Neuronal stem cell (in vitro differentiated cells): ENCODE results near the gene MOSMO.
A peak's percentile ranks its signal among the peaks of the same experiment; 100 is the strongest.
"Not testable (repeated sequence)": the region's sequence is repeated elsewhere in the genome, so short reads cannot be mapped to it uniquely, and the experiment has no call there.

Experiments used
- DNase-seq: peaks from one replicate; pipeline ENCODE4 v3.0.0-alpha.2; 2013; ENCODE audit warnings: low spot score
- H2AFZ ChIP-seq: one replicate; pipeline ENCODE4 v1.6.1; 2013; ENCODE audit warnings: mild to moderate bottlenecking, low read length, inconsistent platforms
- H2AK5ac ChIP-seq: 2 replicates; pipeline ENCODE4 v1.6.1; 2013; ENCODE audit warnings: low read depth, mild to moderate bottlenecking, inconsistent platforms, low read length, moderate library complexity, mixed read lengths
- H2BK120ac ChIP-seq: 2 replicates; pipeline ENCODE4 v1.6.1; 2013; ENCODE audit warnings: low read depth, mild to moderate bottlenecking, inconsistent platforms, low read length, moderate library complexity, mixed read lengths
- H2BK12ac ChIP-seq: one replicate; pipeline ENCODE4 v1.6.1; 2013; ENCODE audit warnings: low read length, inconsistent platforms
- H2BK15ac ChIP-seq: 2 replicates; pipeline ENCODE4 v1.6.1; 2013; ENCODE audit warnings: mild to moderate bottlenecking, low read length, inconsistent platforms, mixed read lengths
- H2BK5ac ChIP-seq: one replicate; pipeline ENCODE4 v1.6.1; 2013; ENCODE audit warnings: inconsistent platforms, mild to moderate bottlenecking, low read length, moderate library complexity
- H3K14ac ChIP-seq: one replicate; pipeline ENCODE4 v1.6.1; 2013; ENCODE audit warnings: low read length, inconsistent platforms
- H3K18ac ChIP-seq: 2 replicates; pipeline ENCODE4 v1.6.1; 2013; ENCODE audit warnings: low read length, inconsistent platforms
- H3K23ac ChIP-seq: 2 replicates; pipeline ENCODE4 v1.6.1; 2013; ENCODE audit warnings: low read depth, mild to moderate bottlenecking, mixed read lengths, low read length, inconsistent platforms; ENCODE audit not compliant: poor library complexity
- H3K27ac ChIP-seq: replicated peaks from 3 replicates; pipeline ENCODE4 v1.5.1; 2013; ENCODE audit warnings: low read length, inconsistent platforms
- H3K27me3 ChIP-seq, 3 experiments: 2 replicates each; pipeline ENCODE4 v1.6.1; 2013; ENCODE audit warnings: low read length in 3 of 3, mild to moderate bottlenecking in 2 of 3, inconsistent platforms in 1 of 3, low read depth in 1 of 3, mixed read lengths in 1 of 3, moderate library complexity in 1 of 3; ENCODE audit not compliant: control insufficient read depth in 3 of 3, insufficient read depth in 3 of 3
- H3K36me3 ChIP-seq, 2 donors: replicated peaks in 1 of 2; 2 replicates each; pipeline ENCODE4 v1.6.1; 2013; ENCODE audit warnings: low read length in 2 of 2; ENCODE audit not compliant: control insufficient read depth in 2 of 2, insufficient read depth in 2 of 2
- H3K4ac ChIP-seq: 2 replicates; pipeline ENCODE4 v1.6.1; 2013; ENCODE audit warnings: inconsistent platforms, mild to moderate bottlenecking, low read length, moderate library complexity
- H3K4me1 ChIP-seq, 2 donors: 1 replicate in 1 of 2; 2 replicates in 1 of 2; pipeline ENCODE4 v1.6.1; 2013; ENCODE audit warnings: low read length in 2 of 2, low read depth in 1 of 2; ENCODE audit not compliant: control insufficient read depth in 2 of 2, insufficient read depth in 1 of 2
- H3K4me2 ChIP-seq: one replicate; pipeline ENCODE4 v1.6.1; 2013; ENCODE audit warnings: mild to moderate bottlenecking, low read length, inconsistent platforms; ENCODE audit not compliant: insufficient read depth, poor library complexity, severe bottlenecking
- H3K4me3 ChIP-seq, 2 donors: 2 replicates each; pipeline ENCODE4 v1.5.1; 2013; ENCODE audit warnings: low read length in 2 of 2, mild to moderate bottlenecking in 2 of 2, inconsistent platforms in 1 of 2, moderate library complexity in 1 of 2
- H3K79me1 ChIP-seq: one replicate; pipeline ENCODE4 v1.6.1; 2013; ENCODE audit warnings: low read depth, mild to moderate bottlenecking, inconsistent platforms, low read length, moderate library complexity
- H3K9ac ChIP-seq: one replicate; pipeline ENCODE4 v1.6.1; 2013; ENCODE audit warnings: mild to moderate bottlenecking, low read depth, low read length, inconsistent platforms; ENCODE audit not compliant: poor library complexity
- H3K9me3 ChIP-seq, 2 donors: replicated peaks in 1 of 2; 2 replicates each; pipeline versions ENCODE3 to v1.6.1; 2013; ENCODE audit warnings: low read length in 2 of 2, mild to moderate bottlenecking in 2 of 2, inconsistent platforms in 1 of 2, low read depth in 1 of 2, mixed read lengths in 1 of 2, moderate library complexity in 1 of 2; ENCODE audit not compliant: control insufficient read depth in 2 of 2, insufficient read depth in 1 of 2
- H4K8ac ChIP-seq: one replicate; pipeline ENCODE4 v1.6.1; 2013; ENCODE audit warnings: low read depth, mild to moderate bottlenecking, inconsistent platforms, low read length, moderate library complexity
- H4K91ac ChIP-seq: one replicate; pipeline ENCODE4 v1.6.1; 2013; ENCODE audit warnings: low read length, low read depth, mild to moderate bottlenecking, inconsistent platforms; ENCODE audit not compliant: poor library complexity
- WGBS, 2 donors: extraction: QIAGEN DNeasy Blood & Tissue Kit; methylation state at CpG; one replicate each; pipeline ENCODE4 v1.1.7; 2013; ENCODE audit warnings: missing lambda C conversion rate in 2 of 2, mixed read lengths in 1 of 2; ENCODE audit not compliant: insufficient read length in 2 of 2, insufficient replicate concordance in 1 of 2; ENCODE audit errors: extremely low coverage in 2 of 2; 5-methylcytosine and 5-hydroxymethylcytosine counted together

MOSMO gene

GRCh38 chr16:22045888-22046287, 38.0 kb downstream of the MOSMO start:
- H3K27me3 ChIP-seq, H2AFZ ChIP-seq, H2BK120ac ChIP-seq, H2AK5ac ChIP-seq, H4K8ac ChIP-seq, H3K4me3 ChIP-seq, H3K36me3 ChIP-seq, H3K4me1 ChIP-seq, H3K14ac ChIP-seq, H3K4me2 ChIP-seq, H2BK12ac ChIP-seq, H4K91ac ChIP-seq, H3K23ac ChIP-seq, H3K9me3 ChIP-seq, H3K18ac ChIP-seq, H3K4ac ChIP-seq, H3K27ac ChIP-seq, H2BK5ac ChIP-seq, H3K79me1 ChIP-seq, H2BK15ac ChIP-seq, H3K9ac ChIP-seq: not testable (repeated sequence)
- peak; percentile 26 for DNase-seq
- WGBS, 2 donors: no CpG with 5 or more reads among the region's 5 CpGs

- no peak overlapping the region for H3K14ac ChIP-seq
- no CpG with 5 or more reads among the region's 4 CpGs for WGBS, 2 donors
- no peak overlapping the region for H3K23ac ChIP-seq
- H3K27ac ChIP-seq: no peak overlapping the region
- peaks cover 0 to 2% of the 10 kb centered on the region in 2 donors for H3K36me3 ChIP-seq
- no peak overlapping the region for H2BK5ac ChIP-seq
- no peak overlapping the region for H2BK15ac ChIP-seq
- H2BK120ac ChIP-seq: no peak overlapping the region
- no peak overlapping the region for H2AFZ ChIP-seq
- no peak overlapping the region for H3K4ac ChIP-seq
- no peak overlapping the region for H3K4me3 ChIP-seq
- DNase-seq: no peak
- H3K9ac ChIP-seq: no peak overlapping the region
- H2BK12ac ChIP-seq: no peak overlapping the region
- H4K8ac ChIP-seq: no peak overlapping the region
- peaks cover 2 to 5% of the 10 kb centered on the region in 2 donors for H3K4me1 ChIP-seq
- H4K91ac ChIP-seq: no peak overlapping the region
- no peaks in the 10 kb centered on the region for H3K9me3 ChIP-seq
- no peaks in the 10 kb centered on the region for H3K79me1 ChIP-seq
- no peak overlapping the region for H3K18ac ChIP-seq
- no peaks in the 10 kb centered on the region for H3K27me3 ChIP-seq
- no peak overlapping the region for H2AK5ac ChIP-seq
- no peak overlapping the region for H3K4me2 ChIP-seq
Observed at GRCh38 chr16:22050963-22051362, 43.1 kb downstream of the MOSMO start.

- WGBS, 2 donors: 100% methylated on average over 1 of the region's 6 CpGs; no CpG with 5 or more reads in 1 of the 2 donors
- H2BK15ac ChIP-seq: no peak overlapping the region
Observed at GRCh38 chr16:22052980-22053379, 45.1 kb downstream of the MOSMO start.

GRCh38 chr16:22053921-22054341, 46.0 kb downstream of the MOSMO start:
- Histone ChIP-seq H3K9me3 (peaks cover 0 to 7% of the 10 kb centered on the region in 2 donors), H3K27ac (no peak overlapping the region), H3K9ac (no peak overlapping the region), H2AK5ac (no peak overlapping the region), H3K4ac (no peak overlapping the region), H3K18ac (no peak overlapping the region), H3K23ac (no peak overlapping the region), H3K36me3 (peaks cover 0 to 2% of the 10 kb centered on the region in 2 donors), H2BK15ac (no peak overlapping the region), H3K14ac (no peak overlapping the region), H3K4me1 (no peaks in the 10 kb centered on the region), H2AFZ (no peak overlapping the region), H2BK120ac (no peak overlapping the region), H2BK12ac (no peak overlapping the region), H3K4me3 (no peak overlapping the region), H3K27me3 (no peaks in the 10 kb centered on the region), H3K4me2 (no peak overlapping the region), H2BK5ac (no peak overlapping the region), H3K79me1 (no peaks in the 10 kb centered on the region), H4K91ac (no peak overlapping the region), H4K8ac (no peak overlapping the region)
- no CpG with 5 or more reads among the region's 4 CpGs for WGBS, 2 donors
- no peak for DNase-seq

More at GRCh38 chr16:22052980-22053379, 45.1 kb downstream of the MOSMO start:
- Histone ChIP-seq H3K9me3 (peaks cover 0 to 7% of the 10 kb centered on the region in 2 donors), H3K4ac (no peak overlapping the region), H3K27ac (no peak overlapping the region), H4K91ac (no peak overlapping the region), H3K36me3 (peaks cover 0 to 2% of the 10 kb centered on the region in 2 donors), H3K27me3 (no peaks in the 10 kb centered on the region), H4K8ac (no peak overlapping the region), H2BK5ac (no peak overlapping the region), H2BK12ac (no peak overlapping the region), H3K4me3 (no peak overlapping the region), H2AK5ac (no peak overlapping the region), H2AFZ (no peak overlapping the region), H2BK120ac (no peak overlapping the region), H3K4me1 (no peaks in the 10 kb centered on the region), H3K79me1 (no peaks in the 10 kb centered on the region), H3K4me2 (no peak overlapping the region), H3K18ac (no peak overlapping the region), H3K9ac (no peak overlapping the region), H3K14ac (no peak overlapping the region), H3K23ac (no peak overlapping the region)
- no peak for DNase-seq
